T-cell (primary cell): Measurements from ENCODE around the gene ERN1. TPM values are rescaled to one million over a fixed set of nuclear protein-coding genes. Genes with fewer than 3 reads are reported as not detected.

Experiments
- ATAC-seq, 4 experiments: fragments of 200-7000 bp in 3 of 4; fragments of 150-1000 bp in 1 of 4; cut with Tn5 transposase; replicated peaks in 1 of 4; 1 replicate in 3 of 4; 2 replicates in 1 of 4; pipeline ENCODE4 v1.10.0; 2021; ENCODE audit warnings: moderate library complexity in 3 of 4, mild to moderate bottlenecking in 2 of 4, moderate number of reproducible peaks in 1 of 4
- CTCF ChIA-PET, 2 donors: fragments of 300-600 bp; sonication (Branson Sonifier 250); formaldehyde crosslinking; loops; one replicate each; lab custom pipeline; 2022; ENCODE audit warnings: antibody characterized with exemption in 2 of 2; lab: Charles Lee
- POLR2A ChIA-PET, 2 donors: fragments of 300-600 bp; sonication (Branson Sonifier 250); formaldehyde crosslinking; loops; one replicate each; lab custom pipeline; 2022; ENCODE audit warnings: antibody characterized with exemption in 2 of 2; lab: Charles Lee
- DNase-seq, 35 experiments: peaks; one replicate each; pipeline versions ENCODE4 v3.0.0 to v3.0.0-alpha.2; 2013 to 2023
- H3K27ac ChIP-seq: one replicate; pipeline ENCODE4 v1.5.1; 2013; ENCODE audit warnings: low read length
- H3K27me3 ChIP-seq, 2 experiments: replicated peaks in 1 of 2; 1 replicate in 1 of 2; 2 replicates in 1 of 2; pipeline versions ENCODE4 v1.6.1 to v1.7.0; 2013; ENCODE audit warnings: low read length in 1 of 2, mixed read lengths in 1 of 2; ENCODE audit not compliant: control insufficient read depth in 2 of 2, insufficient read depth in 2 of 2; ENCODE audit errors: extremely low read depth in 1 of 2
- H3K36me3 ChIP-seq, 2 donors: 1 replicate in 1 of 2; 2 replicates in 1 of 2; pipeline versions ENCODE4 v1.6.1 to v1.7.0; 2013; ENCODE audit warnings: low read length in 1 of 2; ENCODE audit not compliant: control insufficient read depth in 2 of 2, insufficient read depth in 1 of 2; ENCODE audit errors: extremely low read depth in 1 of 2
- H3K4me1 ChIP-seq, 2 experiments: 1 replicate in 1 of 2; 2 replicates in 1 of 2; pipeline versions ENCODE4 v1.6.1 to v1.7.0; 2013; ENCODE audit warnings: low read length in 2 of 2, mixed read lengths in 1 of 2; ENCODE audit not compliant: insufficient read depth in 2 of 2, control insufficient read depth in 1 of 2; ENCODE audit errors: extremely low read depth in 1 of 2
- H3K4me3 ChIP-seq, 2 donors: 1 replicate in 1 of 2; 2 replicates in 1 of 2; pipeline versions ENCODE4 v1.5.1 to v1.7.0; 2013; ENCODE audit warnings: mild to moderate bottlenecking in 2 of 2, low read length in 1 of 2, moderate library complexity in 1 of 2; ENCODE audit not compliant: control insufficient read depth in 1 of 2; ENCODE audit errors: extremely low read depth in 1 of 2
- H3K9me3 ChIP-seq: 2 replicates; pipeline ENCODE4 v1.7.0; 2013
- H3K27ac Mint-ChIP-seq, 2 donors: one replicate each; pipeline ENCODE4 v1.8.0; 2020 to 2021; ENCODE audit warnings: mild to moderate bottlenecking in 2 of 2, mixed read lengths in 2 of 2
- H3K27me3 Mint-ChIP-seq, 2 donors: one replicate each; pipeline ENCODE4 v1.8.0; 2021 to 2022; ENCODE audit warnings: mixed read lengths in 2 of 2
- H3K36me3 Mint-ChIP-seq: one replicate; pipeline ENCODE4 v1.8.0; 2021; ENCODE audit warnings: mixed read lengths
- H3K4me1 Mint-ChIP-seq, 3 donors: one replicate each; pipeline ENCODE4 v1.8.0; 2020 to 2022; ENCODE audit warnings: mixed read lengths in 3 of 3, mild to moderate bottlenecking in 1 of 3
- H3K4me3 Mint-ChIP-seq, 3 donors: one replicate each; pipeline ENCODE4 v1.8.0; 2020 to 2022; ENCODE audit warnings: mild to moderate bottlenecking in 3 of 3, mixed read lengths in 3 of 3, moderate library complexity in 3 of 3
- H3K9me3 Mint-ChIP-seq, 3 donors: one replicate each; pipeline ENCODE4 v1.8.0; 2020 to 2022; ENCODE audit warnings: mixed read lengths in 3 of 3
- WGBS: methylation state at CpG from one replicate; pipeline ENCODE4 v1.1.5; 2013; ENCODE audit warnings: missing lambda C conversion rate; ENCODE audit not compliant: insufficient coverage; 5-methylcytosine and 5-hydroxymethylcytosine counted together
- total RNA-seq, 35 experiments: library from RNA in 6 of 35; stranded (reverse) in 6 of 35; fragments of 120-200 nt in 1 of 35; gene quantifications; one replicate each; pipeline versions ENCODE4 v1.2.1 to v1.2.4 and lab custom pipeline; 2013 to 2026

ERN1 gene
- total RNA-seq, 5 donors from 2014 or later (not counting 1 experiment from before 2014, with no cell fraction given): 71.2 to 146 (median 112) TPM

DNA sequence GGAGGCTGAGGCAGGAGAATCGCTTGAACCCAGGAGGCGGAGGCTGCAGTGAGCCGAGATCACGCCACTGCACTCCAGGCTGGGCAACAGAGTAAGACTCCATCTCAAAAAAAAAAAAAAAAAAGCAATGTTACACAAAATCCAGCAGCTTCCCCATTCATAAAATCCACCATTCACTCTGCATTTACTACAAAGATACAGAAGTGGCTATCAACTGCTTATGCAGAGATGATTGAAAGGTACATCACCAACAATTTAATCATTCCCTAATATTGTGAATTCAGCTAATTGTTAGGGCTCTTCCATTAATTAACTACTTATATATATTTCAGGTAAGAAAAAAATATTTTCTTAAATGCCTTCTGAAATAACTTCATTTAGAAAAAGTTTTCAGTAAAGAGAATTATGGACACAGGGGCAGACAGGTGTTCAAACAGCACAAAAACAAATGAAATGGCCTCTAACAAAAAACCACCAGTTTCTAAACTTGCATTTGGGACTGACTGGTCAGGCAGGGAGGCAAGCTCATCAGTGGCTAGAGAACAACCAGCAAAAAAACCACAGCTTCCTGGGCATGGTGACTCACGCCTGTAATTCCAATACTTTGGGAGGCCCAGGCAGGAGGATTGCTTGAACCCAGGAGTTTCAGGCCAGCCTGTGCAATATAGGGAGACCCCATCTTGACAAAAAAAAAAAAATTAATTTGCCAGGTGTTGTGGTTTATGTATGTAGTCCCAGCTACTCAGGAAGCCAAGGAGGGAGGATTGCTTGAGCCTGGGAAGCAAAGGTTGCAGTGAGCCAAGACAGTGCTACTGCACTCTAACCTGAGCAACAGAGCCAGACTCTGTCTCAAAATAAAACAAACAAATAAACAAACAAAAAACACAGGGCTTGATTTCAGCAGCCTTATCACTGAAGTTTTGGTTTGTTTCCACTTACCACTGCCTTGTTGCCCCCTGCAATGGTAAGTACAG lies 26.3 kb downstream of the ERN1 start:
- Mint-ChIP-seq H3K27ac (peak overlapping the region; percentile 22 to 60), H3K36me3 (peaks cover 18% of the 10 kb centered on the region), H3K4me1 (peaks cover 56 to 85% (median 59%) of the 10 kb centered on the region in 3 donors), H3K4me3 (no peak overlapping the region), H3K9me3 (no peaks in the 10 kb centered on the region), H3K27me3 (no peaks in the 10 kb centered on the region)
- POLR2A ChIA-PET: interaction anchor here (0.5 to 0.7 kb wide), 6 partner anchors 11 to 427 kb away, joined by 3 to 8 read pairs (median 6); partner anchors contain the start of gene ICAM2 (in 1 of the 2)
- H3K27me3 ChIP-seq: no peaks in the 10 kb centered on the region
- H3K36me3 ChIP-seq: peaks cover 0 to 3% of the 10 kb centered on the region in 2 donors
- no peak overlapping the region for H3K4me3 ChIP-seq
- WGBS: no CpG with 5 or more reads among the region's 5 CpGs
- CTCF ChIA-PET: interaction anchor here in 1 of 2 donors (0.6 to 1.3 kb wide), 4 partner anchors 11 to 75 kb away, joined by 3 to 5 read pairs (median 3); no protein-coding TSS in a partner anchor
- ATAC-seq (no peak), DNase-seq (no peak)
- no peaks in the 10 kb centered on the region for H3K9me3 ChIP-seq
- H3K27ac ChIP-seq: no peak overlapping the region
- H3K4me1 ChIP-seq: peaks cover 16 to 45% of the 10 kb centered on the region in 2 experiments

DNA sequence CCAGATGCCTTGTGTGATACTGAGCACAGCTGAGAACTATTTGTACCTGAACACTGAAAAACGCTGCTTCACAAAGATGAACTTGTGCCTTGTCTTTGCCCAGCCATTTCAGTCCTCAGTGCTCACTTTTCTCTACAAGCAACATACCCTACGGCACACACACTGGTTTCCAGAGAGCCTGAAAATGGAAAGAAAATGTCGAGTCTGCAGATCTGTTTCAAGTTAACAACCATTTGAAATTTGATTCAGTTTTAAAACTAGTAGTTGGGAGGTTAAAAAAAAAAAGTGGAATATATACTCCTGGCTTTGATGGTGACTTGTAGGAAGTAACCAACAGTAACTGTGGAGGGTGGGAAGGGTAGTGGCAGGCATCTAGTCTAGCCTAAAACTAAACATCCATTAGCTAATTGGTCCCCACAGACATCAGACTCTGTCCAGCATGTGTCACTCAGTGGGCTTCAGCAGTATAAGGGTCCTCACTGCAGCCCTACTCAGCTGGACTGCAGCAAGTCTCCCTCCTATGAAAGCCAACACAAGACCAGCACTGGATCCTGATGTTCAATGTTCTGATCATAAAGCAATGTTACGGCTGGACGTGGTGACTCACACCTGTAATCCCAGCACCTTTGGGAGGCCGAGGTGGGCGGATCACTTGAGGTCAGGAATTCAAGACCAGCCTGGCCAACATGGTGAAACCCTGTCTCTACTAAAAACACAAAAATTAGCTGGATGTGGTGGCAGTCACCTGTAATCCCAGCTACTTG lies 27.1 kb downstream of the ERN1 start:
- 71% methylated on average over 2 of the region's 7 CpGs for WGBS
- peaks cover 0 to 3% of the 10 kb centered on the region in 2 donors for H3K36me3 ChIP-seq
- CTCF ChIA-PET: interaction anchor here in 1 of 2 donors (0.6 to 1.3 kb wide), 3 partner anchors 31 to 82 kb away, joined by 3 to 5 read pairs (median 5); no protein-coding TSS in a partner anchor
- no peak overlapping the region for H3K27ac ChIP-seq
- POLR2A ChIA-PET: interaction anchor here (0.5 to 0.7 kb wide), 3 partner anchors 39 to 233 kb away, joined by 6 to 8 read pairs (median 8); partner anchors contain the start of gene ICAM2 (in 1 of the 2)
- Mint-ChIP-seq H3K4me3 (no peak overlapping the region), H3K27ac (peak overlapping the region; percentile 34 to 46), H3K36me3 (peaks cover 23% of the 10 kb centered on the region), H3K4me1 (peaks cover 55 to 84% (median 59%) of the 10 kb centered on the region in 3 donors), H3K27me3 (no peaks in the 10 kb centered on the region), H3K9me3 (no peaks in the 10 kb centered on the region)
- ATAC-seq: no peak
- no peaks in the 10 kb centered on the region for H3K9me3 ChIP-seq
- DNase-seq: no peak
- peaks cover 13 to 45% of the 10 kb centered on the region in 2 experiments for H3K4me1 ChIP-seq
- no peaks in the 10 kb centered on the region for H3K27me3 ChIP-seq
- H3K4me3 ChIP-seq: no peak overlapping the region

GRCh38 chr17:64099543-64099942 lies 30.4 kb downstream of the ERN1 start:
- Histone ChIP-seq H3K27ac (no peak overlapping the region), H3K9me3 (no peaks in the 10 kb centered on the region), H3K4me3 (no peak overlapping the region), H3K27me3 (no peaks in the 10 kb centered on the region), H3K4me1 (peaks cover 5 to 32% of the 10 kb centered on the region in 2 experiments), H3K36me3 (peaks cover 3 to 29% of the 10 kb centered on the region in 2 donors)
- Mint-ChIP-seq H3K4me1 (peaks cover 56 to 82% (median 57%) of the 10 kb centered on the region in 3 donors), H3K27me3 (no peaks in the 10 kb centered on the region), H3K27ac (no peak overlapping the region), H3K36me3 (peaks cover 49% of the 10 kb centered on the region), H3K9me3 (no peaks in the 10 kb centered on the region), H3K4me3 (no peak overlapping the region)
- ATAC-seq (no peak), DNase-seq (no peak)
- WGBS: 100% methylated on average over 4 of the region's 6 CpGs
- ChIA-PET CTCF (interaction anchor here in 1 of 2 donors (0.6 kb wide), 1 partner anchor 695 kb away, joined by 3 read pairs; no protein-coding TSS in a partner anchor), POLR2A (no interaction called here)

DNA sequence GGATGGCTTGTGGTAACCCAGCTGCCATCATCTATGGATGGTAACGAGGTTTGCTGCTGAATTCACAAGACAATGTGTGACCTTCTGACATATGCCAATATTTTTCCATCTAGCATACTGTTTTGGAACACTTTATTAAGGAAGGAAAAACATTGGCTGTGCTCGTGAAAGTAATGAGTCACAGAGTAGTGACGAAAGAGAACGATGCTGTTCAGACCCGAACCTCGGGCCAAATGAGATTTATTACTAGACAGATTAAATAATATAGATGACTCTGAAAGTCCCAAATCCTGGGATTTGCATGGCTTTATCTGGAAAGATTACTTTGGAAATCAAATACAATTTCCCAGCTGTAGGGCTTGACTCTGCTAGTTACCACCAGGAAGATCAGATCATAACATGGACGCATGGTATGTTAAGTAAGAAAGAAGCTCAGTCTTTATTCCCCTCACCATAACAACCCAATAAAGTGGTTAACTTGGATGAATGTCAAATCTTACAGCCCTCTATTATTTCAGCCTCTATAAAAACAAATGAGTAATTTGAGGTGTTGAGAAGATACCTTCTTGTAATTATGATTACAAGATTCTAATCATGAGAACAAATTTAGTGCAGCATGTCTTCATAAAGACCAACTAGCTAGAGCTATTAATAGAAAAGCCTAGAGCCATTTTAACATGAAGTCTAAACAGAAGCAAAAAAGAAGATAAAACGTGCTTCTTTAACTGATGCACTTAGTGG lies 32.6 kb downstream of the ERN1 start:
- DNase-seq (no peak), ATAC-seq (no peak)
- H3K27ac Mint-ChIP-seq: peak overlapping the region in 1 of 2 donors; percentile 6
- no peaks in the 10 kb centered on the region for H3K9me3 Mint-ChIP-seq
- Histone ChIP-seq H3K27me3 (no peaks in the 10 kb centered on the region), H3K4me3 (no peak overlapping the region), H3K27ac (no peak overlapping the region), H3K36me3 (peaks cover 5 to 29% of the 10 kb centered on the region in 2 donors), H3K4me1 (peaks cover 8 to 19% of the 10 kb centered on the region in 2 experiments), H3K9me3 (no peaks in the 10 kb centered on the region)
- peaks cover 51 to 80% (median 55%) of the 10 kb centered on the region in 3 donors for H3K4me1 Mint-ChIP-seq
- CTCF ChIA-PET: interaction anchor here in 1 of 2 donors (0.7 to 0.9 kb wide), 2 partner anchors 36 to 229 kb away, joined by 4 read pairs; no protein-coding TSS in a partner anchor
- POLR2A ChIA-PET: interaction anchor here (0.6 kb wide), 2 partner anchors 45 to 457 kb away, joined by 3 to 4 read pairs; no protein-coding TSS in a partner anchor
- H3K27me3 Mint-ChIP-seq: no peaks in the 10 kb centered on the region
- peaks cover 56% of the 10 kb centered on the region for H3K36me3 Mint-ChIP-seq
- no CpG with 5 or more reads among the region's 8 CpGs for WGBS
- peak overlapping the region in 1 of 3 donors; percentile 18 for H3K4me3 Mint-ChIP-seq

DNA sequence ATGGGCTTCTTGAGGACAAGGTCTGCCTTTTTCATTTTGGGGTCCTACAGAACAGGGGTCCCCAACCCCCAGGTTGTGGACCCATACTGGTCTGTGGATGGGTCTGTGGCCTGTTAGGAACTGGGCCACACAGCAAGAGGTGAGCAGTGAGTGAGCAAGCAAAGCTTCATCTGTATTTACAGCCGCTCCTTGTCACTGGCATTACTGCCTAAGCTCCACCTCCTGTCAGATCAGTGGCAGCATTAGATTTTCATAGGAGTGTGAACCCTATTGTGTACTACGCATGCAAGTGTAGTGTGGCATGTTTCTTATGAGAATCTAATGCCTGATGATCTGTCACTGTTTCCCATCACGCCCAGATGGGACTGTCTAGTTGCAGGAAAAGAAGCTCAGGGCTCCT lies 33.9 kb downstream of the ERN1 start:
- Mint-ChIP-seq H3K36me3 (peaks cover 58% of the 10 kb centered on the region), H3K4me3 (peak overlapping the region in 1 of 3 donors; percentile 33), H3K9me3 (no peaks in the 10 kb centered on the region), H3K4me1 (peaks cover 56 to 83% (median 67%) of the 10 kb centered on the region in 3 donors), H3K27me3 (no peaks in the 10 kb centered on the region), H3K27ac (peak overlapping the region in 1 of 2 donors; percentile 74)
- Histone ChIP-seq H3K27ac (no peak overlapping the region), H3K36me3 (peaks cover 5 to 29% of the 10 kb centered on the region in 2 donors), H3K9me3 (no peaks in the 10 kb centered on the region), H3K27me3 (no peaks in the 10 kb centered on the region), H3K4me1 (peaks cover 8 to 31% of the 10 kb centered on the region in 2 experiments), H3K4me3 (no peak overlapping the region)
- ATAC-seq: no peak
- CTCF ChIA-PET: interaction anchor here in 1 of 2 donors (1.3 kb wide), 1 partner anchor 149 kb away, joined by 4 read pairs; no protein-coding TSS in a partner anchor
- POLR2A ChIA-PET: no interaction called here
- no peak for DNase-seq
- 100% methylated on average over 2 of the region's 3 CpGs for WGBS
